Trophoblast cell (in vitro differentiated cells and primary cell): ENCODE data around the gene LRRC27.

ENCODE experiments used
- DNase-seq, 2 donors: peaks; one replicate each; pipeline ENCODE4 v3.0.0-alpha.2; 2016
- H2AFZ ChIP-seq: 2 replicates; pipeline ENCODE4 v1.6.1; 2013; ENCODE audit warnings: low read length, moderate library complexity, mild to moderate bottlenecking; ENCODE audit not compliant: insufficient read depth, poor library complexity
- H2AK5ac ChIP-seq: 2 replicates; pipeline ENCODE4 v1.6.1; 2013; ENCODE audit warnings: mild to moderate bottlenecking, low read length
- H2BK120ac ChIP-seq: 2 replicates; pipeline ENCODE4 v1.6.1; 2013; ENCODE audit warnings: low read length, mild to moderate bottlenecking, moderate library complexity; ENCODE audit not compliant: insufficient read depth, poor library complexity
- H2BK12ac ChIP-seq: 2 replicates; pipeline ENCODE4 v1.6.1; 2013; ENCODE audit warnings: mild to moderate bottlenecking, low read length, moderate library complexity
- H2BK5ac ChIP-seq: 2 replicates; pipeline ENCODE4 v1.6.1; 2013; ENCODE audit warnings: low read length, low read depth, moderate library complexity, mild to moderate bottlenecking; ENCODE audit not compliant: poor library complexity
- H3K14ac ChIP-seq: 2 replicates; pipeline ENCODE4 v1.6.1; 2013; ENCODE audit warnings: mild to moderate bottlenecking, low read length
- H3K18ac ChIP-seq: 2 replicates; pipeline ENCODE4 v1.6.1; 2013; ENCODE audit warnings: mild to moderate bottlenecking, low read length
- H3K23ac ChIP-seq: 2 replicates; pipeline ENCODE4 v1.6.1; 2013; ENCODE audit warnings: low read length
- H3K27ac ChIP-seq: 2 replicates; pipeline ENCODE4 v1.5.1; 2013; ENCODE audit warnings: low read depth, mild to moderate bottlenecking, inconsistent platforms, low read length, moderate library complexity
- H3K27me3 ChIP-seq: 2 replicates; pipeline ENCODE4 v1.6.1; 2013; ENCODE audit warnings: inconsistent platforms, mild to moderate bottlenecking, low read length, moderate library complexity; ENCODE audit not compliant: insufficient read depth
- H3K36me3 ChIP-seq, 2 experiments: 1 replicate in 1 of 2; 2 replicates in 1 of 2; pipeline ENCODE4 v1.6.1; 2013; ENCODE audit warnings: low read length in 2 of 2, mild to moderate bottlenecking in 2 of 2, moderate library complexity in 1 of 2; ENCODE audit not compliant: insufficient read depth in 2 of 2, control insufficient read depth in 1 of 2
- H3K4ac ChIP-seq: 2 replicates; pipeline ENCODE4 v1.6.1; 2013; ENCODE audit warnings: low read depth, mild to moderate bottlenecking, low read length, moderate library complexity
- H3K4me1 ChIP-seq, 2 experiments: 1 replicate in 1 of 2; 2 replicates in 1 of 2; pipeline ENCODE4 v1.6.1; 2013; ENCODE audit warnings: low read length in 2 of 2, mild to moderate bottlenecking in 2 of 2, moderate library complexity in 1 of 2; ENCODE audit not compliant: insufficient read depth in 2 of 2, control insufficient read depth in 1 of 2
- H3K4me2 ChIP-seq: 2 replicates; pipeline ENCODE4 v1.6.1; 2013; ENCODE audit warnings: inconsistent platforms, mild to moderate bottlenecking, low read length, moderate library complexity
- H3K4me3 ChIP-seq: 2 replicates; pipeline ENCODE4 v1.5.1; 2013; ENCODE audit warnings: mild to moderate bottlenecking, low read depth, low read length, inconsistent platforms
- H3K79me1 ChIP-seq: one replicate; pipeline ENCODE4 v1.6.1; 2013; ENCODE audit warnings: low read length
- H3K79me2 ChIP-seq: 2 replicates; pipeline ENCODE4 v1.6.1; 2013; ENCODE audit warnings: low read length, mild to moderate bottlenecking; ENCODE audit not compliant: control insufficient read depth, insufficient read depth, poor library complexity
- H3K9ac ChIP-seq: 2 replicates; pipeline ENCODE4 v1.6.1; 2013; ENCODE audit warnings: mild to moderate bottlenecking, low read length
- H3K9me3 ChIP-seq: 2 replicates; pipeline ENCODE4 v1.6.1; 2013; ENCODE audit warnings: low read depth, mild to moderate bottlenecking, control low read depth, inconsistent platforms, low read length; ENCODE audit not compliant: insufficient read depth
- H4K12ac ChIP-seq: 2 replicates; pipeline ENCODE4 v1.6.1; 2013; ENCODE audit warnings: low read depth, mild to moderate bottlenecking, low read length, moderate library complexity
- H4K8ac ChIP-seq: 2 replicates; pipeline ENCODE4 v1.6.1; 2013; ENCODE audit warnings: low read depth, mild to moderate bottlenecking, low read length, moderate library complexity
- H4K91ac ChIP-seq: one replicate; pipeline ENCODE4 v1.6.1; 2013; ENCODE audit warnings: low read depth, mild to moderate bottlenecking, low read length, moderate library complexity
- WGBS: extraction: QIAGEN DNeasy Blood & Tissue Kit; methylation state at CpG from one replicate; pipeline ENCODE4 v1.1.7; 2013; ENCODE audit warnings: missing lambda C conversion rate; ENCODE audit not compliant: insufficient read length, insufficient coverage; ENCODE audit errors: extremely low coverage; 5-methylcytosine and 5-hydroxymethylcytosine counted together

LRRC27 gene

GRCh38 chr10:132307823-132308586 is 24.0 kb upstream of the LRRC27 start, which contains the start of gene STK32C:
Gene STK32C, minus strand, starts transcription at chr10:132307950. Its CDS starts 117 bp downstream, at chr10:132307833.
- H3K27ac ChIP-seq, result no peak within 1 kb of the TSS
- no peak within 1 kb of the TSS for H2AFZ ChIP-seq
- H4K91ac ChIP-seq, result no peak within 1 kb of the TSS
- no peak within 1 kb of the TSS for H3K14ac ChIP-seq
- no peak within 1 kb of the TSS for H2BK12ac ChIP-seq
- H3K4me3 ChIP-seq, result peak within 1 kb of the TSS; percentile 53
- H2AK5ac ChIP-seq, result no peak within 1 kb of the TSS
- no peak within 1 kb of the TSS for H2BK5ac ChIP-seq
- H2BK120ac ChIP-seq, result no peak within 1 kb of the TSS
- no peak within 1 kb of the TSS for H4K8ac ChIP-seq
- peak within 1 kb of the TSS; percentile 82 for H3K4me2 ChIP-seq
- H3K4me1 ChIP-seq, result peaks cover 3 to 5% of the 10 kb centered on the region in 2 experiments
- H4K12ac ChIP-seq, result no peak within 1 kb of the TSS
- H3K79me2 ChIP-seq, result no peaks in the 10 kb centered on the region
- peaks cover 39% of the 10 kb centered on the region for H3K27me3 ChIP-seq
- H3K18ac ChIP-seq, result no peak within 1 kb of the TSS
- no peaks in the 10 kb centered on the region for H3K36me3 ChIP-seq
- no peak within 1 kb of the TSS for H3K4ac ChIP-seq
- no peak within 1 kb of the TSS for H3K9ac ChIP-seq
- H3K79me1 ChIP-seq, result no peaks in the 10 kb centered on the region
- peak; percentile 72 to 86 for DNase-seq
- H3K9me3 ChIP-seq, result peaks cover 27% of the 10 kb centered on the region
- H3K23ac ChIP-seq, result no peak within 1 kb of the TSS
- no CpG with 5 or more reads among the region's 84 CpGs for WGBS

GRCh38 chr10:132308587-132309470 is 23.2 kb upstream of the LRRC27 start:
- Histone ChIP-seq H3K27ac (no peak overlapping the region), H3K79me1 (no peaks in the 10 kb centered on the region)

GRCh38 chr10:132309471-132309865 is 22.5 kb upstream of the LRRC27 start:
- Histone ChIP-seq H3K23ac (no peak overlapping the region), H2BK12ac (no peak overlapping the region), H3K9ac (no peak overlapping the region), H3K14ac (no peak overlapping the region), H3K36me3 (no peaks in the 10 kb centered on the region), H2BK5ac (no peak overlapping the region), H3K4me3 (no peak overlapping the region), H4K12ac (no peak overlapping the region), H3K4me1 (peaks cover 3 to 5% of the 10 kb centered on the region in 2 experiments), H2BK120ac (no peak overlapping the region), H3K4ac (no peak overlapping the region), H4K91ac (no peak overlapping the region), H2AFZ (no peak overlapping the region), H3K9me3 (peaks cover 27% of the 10 kb centered on the region), H2AK5ac (no peak overlapping the region), H3K79me2 (no peaks in the 10 kb centered on the region), H3K4me2 (no peak overlapping the region), H4K8ac (no peak overlapping the region), H3K27ac (no peak overlapping the region), H3K79me1 (no peaks in the 10 kb centered on the region), H3K18ac (no peak overlapping the region), H3K27me3 (peaks cover 36% of the 10 kb centered on the region)
- no CpG with 5 or more reads among the region's 12 CpGs for WGBS
- DNase-seq, result no peak

More at GRCh38 chr10:132308587-132309470, 23.2 kb upstream of the LRRC27 start:
- no peak overlapping the region for H3K18ac ChIP-seq
- peaks cover 36% of the 10 kb centered on the region for H3K27me3 ChIP-seq
- no peak overlapping the region for H2BK120ac ChIP-seq
- peak overlapping the region; percentile 53 for H3K4me3 ChIP-seq
- no peak overlapping the region for H3K9ac ChIP-seq
- peaks cover 27% of the 10 kb centered on the region for H3K9me3 ChIP-seq
- no peak overlapping the region for H2AFZ ChIP-seq
- no peak overlapping the region for H4K91ac ChIP-seq
- no peak overlapping the region for H4K8ac ChIP-seq
- H2BK12ac ChIP-seq, result no peak overlapping the region
- no peaks in the 10 kb centered on the region for H3K79me2 ChIP-seq
- no peak overlapping the region for H4K12ac ChIP-seq
- no peak overlapping the region for H3K23ac ChIP-seq
- no peak overlapping the region for H3K14ac ChIP-seq
- no peak overlapping the region for H2AK5ac ChIP-seq
- DNase-seq, result peak in 1 of 2 donors; percentile 29
- no CpG with 5 or more reads among the region's 61 CpGs for WGBS
- no peak overlapping the region for H3K4ac ChIP-seq
- no peak overlapping the region for H2BK5ac ChIP-seq
- H3K36me3 ChIP-seq, result no peaks in the 10 kb centered on the region
- H3K4me1 ChIP-seq, result peaks cover 3 to 5% of the 10 kb centered on the region in 2 experiments
- H3K4me2 ChIP-seq, result peak overlapping the region; percentile 74

GRCh38 chr10:132309879-132310591 is 22.0 kb upstream of the LRRC27 start:
- no CpG with 5 or more reads among the region's 7 CpGs for WGBS

More at GRCh38 chr10:132309879-132310591, 22.0 kb upstream of the LRRC27 start:
- H4K8ac ChIP-seq, result no peak overlapping the region
- no peak overlapping the region for H2AK5ac ChIP-seq
- no peak for DNase-seq
- H3K23ac ChIP-seq, result no peak overlapping the region
- no peak overlapping the region for H3K4me2 ChIP-seq
- no peak overlapping the region for H3K18ac ChIP-seq
- H3K14ac ChIP-seq, result no peak overlapping the region
- peaks cover 25% of the 10 kb centered on the region for H3K9me3 ChIP-seq
- no peak overlapping the region for H4K91ac ChIP-seq
- no peak overlapping the region for H3K4ac ChIP-seq
- H3K4me1 ChIP-seq, result peaks cover 3 to 5% of the 10 kb centered on the region in 2 experiments
- H2BK120ac ChIP-seq, result no peak overlapping the region
- H3K36me3 ChIP-seq, result no peaks in the 10 kb centered on the region
- H3K4me3 ChIP-seq, result no peak overlapping the region
- no peak overlapping the region for H2AFZ ChIP-seq
- H3K9ac ChIP-seq, result peak overlapping the region; percentile 10
- H4K12ac ChIP-seq, result no peak overlapping the region
- H3K79me2 ChIP-seq, result no peaks in the 10 kb centered on the region
- H3K27ac ChIP-seq, result no peak overlapping the region
- no peak overlapping the region for H2BK12ac ChIP-seq
- H2BK5ac ChIP-seq, result no peak overlapping the region
- no peaks in the 10 kb centered on the region for H3K79me1 ChIP-seq
- peaks cover 36% of the 10 kb centered on the region for H3K27me3 ChIP-seq
